Peyer's patch (tissue), 4 donors: Measurements from ENCODE around the gene PCDHGB5. TPM values are rescaled to one million over a fixed set of nuclear protein-coding genes. Genes with fewer than 3 reads are reported as not detected.
A peak's percentile ranks its signal among the peaks of the same experiment; 100 is the strongest.
"Not testable (repeated sequence)": the region's sequence is repeated elsewhere in the genome, so short reads cannot be mapped to it uniquely, and the experiment has no call there.

ENCODE experiments used
- DNase-seq, 3 donors: peaks; one replicate each; pipeline ENCODE4 v3.0.0-alpha.2; 2017 to 2019
- H3K27ac ChIP-seq, 4 donors: fragments of 200-600 bp; sonication (generic); one replicate each; pipeline ENCODE4 v1.5.1; 2016 to 2019
- H3K27me3 ChIP-seq, 2 donors: fragments of 200-600 bp; sonication (generic); one replicate each; pipeline ENCODE4 v1.5.1; 2019
- H3K36me3 ChIP-seq, 3 donors: fragments of 200-600 bp; sonication (generic); one replicate each; pipeline ENCODE4 v1.5.1; 2016 to 2019
- H3K4me1 ChIP-seq, 4 donors: fragments of 200-600 bp; sonication (generic); one replicate each; pipeline ENCODE4 v1.5.1; 2016 to 2019
- H3K4me3 ChIP-seq, 4 donors: fragments of 200-600 bp; sonication (generic); 1 replicate in 3 of 4; 2 replicates in 1 of 4; pipeline ENCODE4 v1.5.1; 2016 to 2019; ENCODE audit warnings: mild to moderate bottlenecking in 1 of 4
- H3K9me3 ChIP-seq, 4 donors: fragments of 200-600 bp; sonication (generic); one replicate each; pipeline ENCODE4 v1.5.1; 2016 to 2019; ENCODE audit warnings: mild to moderate bottlenecking in 1 of 4
- POLR2A ChIP-seq, 2 donors: fragments of 450-650 bp; IDR thresholded peaks; one replicate each; pipeline ENCODE4 v1.5.1; 2017; ENCODE audit warnings: antibody characterized with exemption in 2 of 2, mild to moderate bottlenecking in 2 of 2, moderate library complexity in 2 of 2
- total RNA-seq, 4 donors: library from RNA; depleted of rRNA; stranded (reverse); fragments of >200 nt; gene quantifications; one replicate each; pipeline ENCODE4 v1.1.0, GENCODE V29; 2016
- TF ChIP-seq, protein P1 (sequence below), 6 experiments: fragments of 450-650 bp in 4 of 6; fragments of 200-600 bp in 2 of 6; sonication (generic) in 1 of 6; IDR thresholded peaks; one replicate each; pipeline ENCODE4 v1.5.1; 2017 to 2019; ENCODE audit warnings: antibody characterized with exemption in 6 of 6, mild to moderate bottlenecking in 3 of 6, moderate library complexity in 1 of 6

The PCDHGB5 gene
- total RNA-seq, 4 donors from 2014 or later, result 2.3 to 9.1 (median 2.9) TPM

- Histone ChIP-seq H3K9me3 (peaks cover 0 to 58% (median 14%) of the 10 kb centered on the region in 4 donors), H3K27me3 (no peaks in the 10 kb centered on the region), H3K4me1 (no peaks in the 10 kb centered on the region), H3K4me3 (peak within 1 kb of the TSS in 1 of 4 donors; percentile 10), H3K27ac (no peak within 1 kb of the TSS), H3K36me3 (no peaks in the 10 kb centered on the region)
- no peak for DNase-seq
- TF ChIP-seq, protein P1, sequence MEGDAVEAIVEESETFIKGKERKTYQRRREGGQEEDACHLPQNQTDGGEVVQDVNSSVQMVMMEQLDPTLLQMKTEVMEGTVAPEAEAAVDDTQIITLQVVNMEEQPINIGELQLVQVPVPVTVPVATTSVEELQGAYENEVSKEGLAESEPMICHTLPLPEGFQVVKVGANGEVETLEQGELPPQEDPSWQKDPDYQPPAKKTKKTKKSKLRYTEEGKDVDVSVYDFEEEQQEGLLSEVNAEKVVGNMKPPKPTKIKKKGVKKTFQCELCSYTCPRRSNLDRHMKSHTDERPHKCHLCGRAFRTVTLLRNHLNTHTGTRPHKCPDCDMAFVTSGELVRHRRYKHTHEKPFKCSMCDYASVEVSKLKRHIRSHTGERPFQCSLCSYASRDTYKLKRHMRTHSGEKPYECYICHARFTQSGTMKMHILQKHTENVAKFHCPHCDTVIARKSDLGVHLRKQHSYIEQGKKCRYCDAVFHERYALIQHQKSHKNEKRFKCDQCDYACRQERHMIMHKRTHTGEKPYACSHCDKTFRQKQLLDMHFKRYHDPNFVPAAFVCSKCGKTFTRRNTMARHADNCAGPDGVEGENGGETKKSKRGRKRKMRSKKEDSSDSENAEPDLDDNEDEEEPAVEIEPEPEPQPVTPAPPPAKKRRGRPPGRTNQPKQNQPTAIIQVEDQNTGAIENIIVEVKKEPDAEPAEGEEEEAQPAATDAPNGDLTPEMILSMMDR (IDR thresholded peaks at IDR 0.05), result peak in 3 of 6 experiments; percentile 32 to 37 (median 35)
- TF ChIP-seq POLR2A (IDR thresholded peaks at IDR 0.05), result no peak
Observed at GRCh38 chr5:141402553-141403243, 5.0 kb downstream of the PCDHGB5 start, which contains the start of gene PCDHGA9. TSS of gene PCDHGA9 (plus strand) at chr5:141402778. CDS start at chr5:141402953, 175 bp downstream.

DNA sequence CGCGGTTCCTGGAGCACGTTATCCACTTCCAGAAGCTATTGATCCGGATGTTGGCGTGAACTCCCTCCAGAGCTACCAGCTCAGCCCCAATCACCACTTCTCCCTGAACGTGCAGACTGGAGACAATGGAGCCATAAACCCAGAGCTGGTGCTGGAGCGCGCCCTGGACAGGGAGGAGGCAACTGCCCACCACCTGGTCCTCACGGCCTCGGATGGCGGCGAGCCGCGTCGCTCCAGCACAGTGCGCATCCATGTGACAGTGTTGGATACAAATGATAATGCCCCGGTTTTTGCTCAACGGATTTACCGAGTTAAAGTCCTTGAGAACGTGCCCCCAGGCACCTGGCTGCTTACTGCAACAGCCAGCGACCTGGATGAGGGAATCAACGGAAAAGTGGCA is 5.6 kb downstream of the PCDHGB5 start:
- Histone ChIP-seq H3K9me3 (peaks cover 0 to 63% (median 14%) of the 10 kb centered on the region in 4 donors), H3K27ac (no peak overlapping the region), H3K4me1 (no peaks in the 10 kb centered on the region), H3K4me3 (no peak overlapping the region), H3K36me3 (no peaks in the 10 kb centered on the region), H3K27me3 (no peaks in the 10 kb centered on the region)
- no peak for TF ChIP-seq POLR2A (IDR thresholded peaks at IDR 0.05)
- TF ChIP-seq, protein P1 (IDR thresholded peaks at IDR 0.05), result no peak
- DNase-seq, result no peak

GRCh38 chr5:141407790-141408505 is 10.2 kb downstream of the PCDHGB5 start, which contains the start of gene PCDHGB6:
TSS of gene PCDHGB6 (plus strand) at chr5:141408021. CDS start at chr5:141408203, 182 bp downstream.
- H3K27ac ChIP-seq, DNase-seq, H3K36me3 ChIP-seq, H3K4me1 ChIP-seq, H3K27me3 ChIP-seq: not testable (repeated sequence)
- peak within 1 kb of the TSS in 2 of 4 donors; percentile 30 to 37 for H3K4me3 ChIP-seq
- peaks cover 0 to 69% (median 13%) of the 10 kb centered on the region in 4 donors for H3K9me3 ChIP-seq
- TF ChIP-seq, protein P1 (IDR thresholded peaks at IDR 0.05), result peak in 4 of 6 experiments; percentile 25 to 53 (median 46)

DNA sequence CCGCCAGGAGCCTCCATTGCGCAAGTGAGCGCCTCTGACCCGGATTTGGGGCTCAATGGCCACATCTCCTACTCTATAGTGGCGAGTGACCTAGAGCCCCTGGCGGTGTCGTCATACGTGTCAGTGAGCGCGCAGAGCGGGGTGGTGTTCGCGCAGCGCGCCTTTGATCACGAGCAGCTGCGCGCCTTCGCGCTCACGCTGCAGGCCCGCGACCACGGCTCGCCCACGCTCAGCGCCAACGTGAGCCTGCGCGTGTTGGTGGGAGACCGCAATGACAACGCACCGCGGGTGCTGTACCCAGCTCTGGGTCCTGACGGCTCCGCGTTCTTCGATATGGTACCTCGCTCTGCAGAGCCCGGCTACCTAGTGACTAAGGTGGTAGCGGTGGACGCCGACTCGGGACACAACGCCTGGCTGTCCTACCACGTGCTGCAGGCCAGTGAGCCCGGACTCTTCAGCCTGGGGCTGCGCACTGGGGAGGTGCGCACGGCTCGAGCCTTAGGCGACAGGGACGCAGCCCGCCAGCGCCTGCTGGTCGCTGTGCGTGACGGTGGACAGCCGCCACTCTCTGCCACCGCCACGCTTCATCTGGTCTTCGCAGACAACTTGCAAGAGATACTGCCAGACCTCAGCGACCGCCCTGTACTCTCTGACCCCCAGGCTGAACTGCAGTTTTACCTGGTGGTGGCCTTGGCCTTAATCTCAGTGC is 12.0 kb downstream of the PCDHGB5 start:
- no peak for TF ChIP-seq POLR2A (IDR thresholded peaks at IDR 0.05)
- TF ChIP-seq, protein P1 (IDR thresholded peaks at IDR 0.05), result no peak
- H3K4me3 ChIP-seq, result no peak overlapping the region
- no peak overlapping the region for H3K27ac ChIP-seq
- no peaks in the 10 kb centered on the region for H3K4me1 ChIP-seq
- DNase-seq, result no peak
- H3K9me3 ChIP-seq, result peaks cover 0 to 75% (median 13%) of the 10 kb centered on the region in 4 donors
- no peaks in the 10 kb centered on the region for H3K27me3 ChIP-seq
- H3K36me3 ChIP-seq, result no peaks in the 10 kb centered on the region

DNA sequence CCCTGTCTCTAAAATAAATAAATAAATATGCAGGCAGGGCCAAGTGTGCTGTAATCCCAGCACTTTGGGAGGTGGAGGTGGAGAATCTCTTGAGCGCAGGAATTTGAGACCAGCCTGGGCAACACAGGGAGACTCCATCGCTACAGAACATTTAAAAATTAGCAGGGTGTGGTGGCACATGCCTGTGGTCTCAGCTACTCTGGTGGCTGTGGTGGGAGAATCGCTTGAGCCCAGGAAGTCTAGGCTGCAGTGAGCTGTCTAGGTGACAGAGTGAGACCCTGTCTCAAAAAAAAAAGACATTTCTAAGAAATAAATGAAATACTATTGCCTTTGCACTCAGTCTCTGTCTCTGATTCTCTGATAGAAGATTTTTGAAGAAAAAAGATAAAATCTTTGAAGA is 13.8 kb downstream of the PCDHGB5 start:
- Histone ChIP-seq H3K4me1 (no peaks in the 10 kb centered on the region), H3K4me3 (no peak overlapping the region), H3K36me3 (no peaks in the 10 kb centered on the region), H3K9me3 (peaks cover 0 to 73% (median 16%) of the 10 kb centered on the region in 4 donors), H3K27me3 (no peaks in the 10 kb centered on the region), H3K27ac (no peak overlapping the region)
- no peak for DNase-seq
- no peak for TF ChIP-seq POLR2A (IDR thresholded peaks at IDR 0.05)
- TF ChIP-seq, protein P1 (IDR thresholded peaks at IDR 0.05), result no peak
